Fibroblast of pulmonary artery (primary cell): ENCODE measurements around the gene SLC16A11.

ENCODE experiments used
- DNase-seq: peaks from one replicate; pipeline ENCODE4 v3.0.0-alpha.2; 2010; ENCODE audit warnings: low read depth
- H3K4me3 ChIP-seq: replicated peaks from 2 replicates; pipeline ENCODE4 v1.5.1; 2011; ENCODE audit warnings: low read depth, mild to moderate bottlenecking, control low read depth, low read length, moderate library complexity
- CTCF ChIP-seq: IDR thresholded peaks from 2 replicates; pipeline ENCODE4 v1.5.1; 2011; ENCODE audit warnings: mild to moderate bottlenecking, control low read depth, low read length, inconsistent platforms; ENCODE audit errors: missing control alignments

SLC16A11 gene

DNA sequence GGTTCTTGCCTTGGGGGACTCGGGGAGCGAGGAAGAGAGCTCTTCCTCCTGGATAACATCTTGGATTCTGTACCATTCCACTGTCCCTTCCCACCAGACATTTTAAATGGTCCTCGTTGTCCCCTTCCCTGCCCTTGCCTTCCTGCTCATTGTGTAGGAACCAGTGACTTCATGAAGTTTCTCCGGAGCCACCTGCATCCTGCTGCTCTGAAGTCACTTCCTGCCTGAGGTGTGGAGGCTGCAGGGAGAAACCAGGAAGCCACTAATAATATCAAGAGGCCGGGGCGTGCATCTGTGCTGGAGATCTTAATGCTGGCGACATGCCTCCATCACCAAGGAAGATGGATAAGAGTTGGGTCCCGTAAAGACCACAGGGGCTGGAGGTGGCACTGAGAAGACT is 14.2 kb downstream of the SLC16A11 start:
- no peak for DNase-seq
- H3K4me3 ChIP-seq: no peak overlapping the region

GRCh38 chr17:7029096-7029495 is 14.8 kb downstream of the SLC16A11 start:
- no peak for TF ChIP-seq CTCF
- H3K4me3 ChIP-seq: no peak overlapping the region
- DNase-seq: no peak

More for the DNA sequence above, 14.2 kb downstream of the SLC16A11 start:
- no peak for TF ChIP-seq CTCF

GRCh38 chr17:7027335-7027734 is 16.6 kb downstream of the SLC16A11 start:
- DNase-seq: no peak
- TF ChIP-seq CTCF: no peak
- no peak overlapping the region for H3K4me3 ChIP-seq

- no peak for TF ChIP-seq CTCF
- no peak for DNase-seq
- no peak overlapping the region for H3K4me3 ChIP-seq
These were observed 17.3 kb downstream of the SLC16A11 start for GRCh38 chr17:7026471-7027115.

DNA sequence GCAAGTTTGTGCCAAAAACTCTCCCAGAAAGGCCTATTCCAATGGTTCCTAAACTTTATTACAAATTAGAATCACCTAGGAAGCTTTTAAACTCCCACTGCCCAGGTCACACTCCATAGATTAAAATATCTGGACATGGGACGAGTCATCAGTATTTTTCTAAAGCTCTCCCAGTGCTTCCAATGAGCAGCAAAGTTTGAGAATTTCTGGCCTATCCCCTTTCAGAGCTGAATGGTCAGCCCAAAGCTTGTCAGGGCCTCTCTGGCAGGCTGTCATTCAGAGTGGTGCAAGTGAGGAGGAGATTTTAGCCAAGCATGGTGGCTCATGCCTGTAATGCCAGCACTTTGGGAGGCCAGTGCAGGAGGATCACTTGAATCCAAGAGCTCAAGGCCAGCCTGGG is 18.6 kb downstream of the SLC16A11 start:
- no peak for TF ChIP-seq CTCF
- no peak overlapping the region for H3K4me3 ChIP-seq
- DNase-seq: no peak

DNA sequence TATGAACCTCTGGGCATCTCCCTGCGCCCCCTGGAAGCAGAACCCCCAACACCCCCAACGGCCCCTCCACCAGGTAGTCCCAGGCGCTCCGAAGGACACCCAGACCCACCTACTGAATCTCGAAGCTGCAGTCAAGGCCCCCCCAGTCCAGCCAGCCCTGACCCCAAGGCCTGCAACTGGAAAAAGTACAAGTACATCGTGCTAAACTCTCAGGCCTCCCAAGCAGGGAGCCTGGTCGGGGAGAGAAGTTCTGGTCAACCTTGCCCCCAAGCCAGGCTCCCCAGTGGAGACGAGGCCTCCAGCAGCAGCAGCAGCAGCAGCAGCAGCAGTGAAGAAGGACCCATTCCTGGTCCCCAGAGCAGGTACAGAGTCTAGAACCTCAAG is 19.5 kb downstream of the SLC16A11 start:
- no peak for DNase-seq
- H3K4me3 ChIP-seq: no peak overlapping the region
- no peak for TF ChIP-seq CTCF
